ENCODE results near the gene CHRD. TPM values are rescaled to one million over a fixed set of nuclear protein-coding genes. Genes with fewer than 3 reads are reported as not detected.

Gene CHRD
- total and polyA plus RNA-seq, 9 of the 15 experiments (the other 6 are each of a cell fraction or from before 2014, with no cell fraction given): 0.11 to 1.3 (median 0.59) TPM; not detected in 3

DNA sequence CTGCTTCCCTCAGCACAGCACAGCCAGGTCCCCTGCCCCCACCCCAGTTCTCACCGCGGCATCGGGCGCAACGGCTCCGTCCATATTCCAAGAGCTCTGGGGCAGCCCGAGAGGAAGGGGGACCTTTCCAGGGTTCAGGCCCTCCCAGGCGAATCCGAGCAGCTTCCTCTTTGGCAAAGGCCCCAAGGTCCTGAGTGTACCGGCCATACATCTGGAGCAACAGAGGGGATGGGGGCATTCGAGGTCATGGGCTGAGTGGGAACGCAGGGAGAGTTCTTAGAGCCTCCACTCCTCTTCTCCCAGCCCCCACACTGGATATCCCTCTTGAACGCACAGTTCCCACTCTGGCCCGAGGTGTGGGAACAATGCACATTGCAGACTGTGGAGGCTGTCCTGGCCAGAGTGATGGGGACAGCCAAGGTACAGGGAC is 20.9 kb upstream of the CHRD start:
- H4K20me1 ChIP-seq (replicated peaks; ENCODE audit: control insufficient read depth, insufficient read depth, low read length): no peaks in the 10 kb centered on the region
- peaks cover 21 to 70% of the 10 kb centered on the region in 2 experiments for H3K4me1 ChIP-seq (replicated peaks in 1 of 2; ENCODE audit: control insufficient read depth in 2 of 2, insufficient read depth in 2 of 2, low read length in 2 of 2)
- no peak overlapping the region; the same call in 2 of the 3 replicates for H3K27ac ChIP-seq (ENCODE audit: extremely low read depth, low read depth, low read length)
- ATAC-seq: no peak
- H3K4me3 ChIP-seq: no peak overlapping the region
- intact Hi-C loops (cut with micrococcal nuclease) (no loop called here), in situ Hi-C loops (cut with MboI) (no loop called here)
- peaks cover 5% of the 10 kb centered on the region for H3K9me1 ChIP-seq (ENCODE audit: control insufficient read depth, insufficient read depth, low read length)
- no peak for FAIRE-seq
- no peaks in the 10 kb centered on the region for H3K27me3 ChIP-seq (ENCODE audit: control insufficient read depth in 2 of 2, insufficient read depth in 2 of 2, low read length in 2 of 2)
- no TSS peak for BruUV-seq (replicated peaks)
- POLR2A ChIA-PET: interaction anchor here (1.0 to 1.7 kb wide), 2 partner anchors 11 to 12 kb away, joined by 3 to 9 read pairs; no protein-coding TSS in a partner anchor
- H2AFZ ChIP-seq (ENCODE audit: low read depth, low read length): no peak overlapping the region
- 79% methylated on average over 14 of the region's 14 CpGs for WGBS (ENCODE audit: insufficient coverage, low coverage, missing lambda C conversion rate)
- H3K9me3 ChIP-seq (replicated peaks; ENCODE audit: control insufficient read depth, insufficient read depth, low read depth, low read length): no peaks in the 10 kb centered on the region
- no peak for DNase-seq (ENCODE audit: extremely low read depth in 1 of 4, low spot score in 3 of 4)
- CTCF ChIA-PET (ENCODE audit: low intra/inter-chr PET ratio): no interaction called here
- no peak overlapping the region for H3K4me2 ChIP-seq (ENCODE audit: insufficient read depth, low read length)
- H3K79me2 ChIP-seq (ENCODE audit: control insufficient read depth, insufficient read depth, low read length): peaks cover 43% of the 10 kb centered on the region
- TF ChIP-seq ZNF449 (CRISPR knock-in tag; IDR thresholded peaks at IDR 0.05): no peak
- no peak for TF ChIP-seq MCM3 (IDR thresholded peaks at IDR 0.05)
- no peak for TF ChIP-seq HNRNPH1 (optimal IDR thresholded peaks at IDR 0.05; ENCODE audit: low read depth, low read length)
- TF ChIP-seq, protein P1, sequence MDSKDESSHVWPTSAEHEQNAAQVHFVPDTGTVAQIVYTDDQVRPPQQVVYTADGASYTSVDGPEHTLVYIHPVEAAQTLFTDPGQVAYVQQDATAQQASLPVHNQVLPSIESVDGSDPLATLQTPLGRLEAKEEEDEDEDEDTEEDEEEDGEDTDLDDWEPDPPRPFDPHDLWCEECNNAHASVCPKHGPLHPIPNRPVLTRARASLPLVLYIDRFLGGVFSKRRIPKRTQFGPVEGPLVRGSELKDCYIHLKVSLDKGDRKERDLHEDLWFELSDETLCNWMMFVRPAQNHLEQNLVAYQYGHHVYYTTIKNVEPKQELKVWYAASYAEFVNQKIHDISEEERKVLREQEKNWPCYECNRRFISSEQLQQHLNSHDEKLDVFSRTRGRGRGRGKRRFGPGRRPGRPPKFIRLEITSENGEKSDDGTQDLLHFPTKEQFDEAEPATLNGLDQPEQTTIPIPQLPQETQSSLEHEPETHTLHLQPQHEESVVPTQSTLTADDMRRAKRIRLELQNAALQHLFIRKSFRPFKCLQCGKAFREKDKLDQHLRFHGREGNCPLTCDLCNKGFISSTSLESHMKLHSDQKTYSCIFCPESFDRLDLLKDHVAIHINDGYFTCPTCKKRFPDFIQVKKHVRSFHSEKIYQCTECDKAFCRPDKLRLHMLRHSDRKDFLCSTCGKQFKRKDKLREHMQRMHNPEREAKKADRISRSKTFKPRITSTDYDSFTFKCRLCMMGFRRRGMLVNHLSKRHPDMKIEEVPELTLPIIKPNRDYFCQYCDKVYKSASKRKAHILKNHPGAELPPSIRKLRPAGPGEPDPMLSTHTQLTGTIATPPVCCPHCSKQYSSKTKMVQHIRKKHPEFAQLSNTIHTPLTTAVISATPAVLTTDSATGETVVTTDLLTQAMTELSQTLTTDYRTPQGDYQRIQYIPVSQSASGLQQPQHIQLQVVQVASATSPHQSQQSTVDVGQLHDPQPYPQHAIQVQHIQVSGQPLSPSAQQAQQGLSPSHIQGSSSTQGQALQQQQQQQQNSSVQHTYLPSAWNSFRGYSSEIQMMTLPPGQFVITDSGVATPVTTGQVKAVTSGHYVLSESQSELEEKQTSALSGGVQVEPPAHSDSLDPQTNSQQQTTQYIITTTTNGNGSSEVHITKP (IDR thresholded peaks at IDR 0.05; ENCODE audit: partially characterized antibody): no peak
- TF ChIP-seq ZBTB43 (CRISPR knock-in tag; IDR thresholded peaks at IDR 0.05): no peak
- TF ChIP-seq, protein P2, sequence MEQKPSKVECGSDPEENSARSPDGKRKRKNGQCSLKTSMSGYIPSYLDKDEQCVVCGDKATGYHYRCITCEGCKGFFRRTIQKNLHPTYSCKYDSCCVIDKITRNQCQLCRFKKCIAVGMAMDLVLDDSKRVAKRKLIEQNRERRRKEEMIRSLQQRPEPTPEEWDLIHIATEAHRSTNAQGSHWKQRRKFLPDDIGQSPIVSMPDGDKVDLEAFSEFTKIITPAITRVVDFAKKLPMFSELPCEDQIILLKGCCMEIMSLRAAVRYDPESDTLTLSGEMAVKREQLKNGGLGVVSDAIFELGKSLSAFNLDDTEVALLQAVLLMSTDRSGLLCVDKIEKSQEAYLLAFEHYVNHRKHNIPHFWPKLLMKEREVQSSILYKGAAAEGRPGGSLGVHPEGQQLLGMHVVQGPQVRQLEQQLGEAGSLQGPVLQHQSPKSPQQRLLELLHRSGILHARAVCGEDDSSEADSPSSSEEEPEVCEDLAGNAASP (IDR thresholded peaks at IDR 0.05): no peak
- TF ChIP-seq MCM2 (IDR thresholded peaks at IDR 0.05; ENCODE audit: low read depth): no peak
- TF ChIP-seq SAP30 (IDR thresholded peaks at IDR 0.05; ENCODE audit: borderline replicate concordance, insufficient read depth, low read depth, low read length, poor library complexity, severe bottlenecking): no peak
- TF ChIP-seq MTA3 (IDR thresholded peaks at IDR 0.05; ENCODE audit: borderline replicate concordance): no peak
- no peak for TF ChIP-seq FOXM1 (IDR thresholded peaks at IDR 0.05; ENCODE audit: low read depth)
- no peak for TF ChIP-seq FOXM1 (CRISPR knock-in tag; IDR thresholded peaks at IDR 0.05; ENCODE audit: low read depth)
- H3K9ac ChIP-seq (ENCODE audit: insufficient read depth in 1 of 2, low read depth in 2 of 2, low read length in 2 of 2): peak overlapping the region in 1 of 2 experiments; percentile 89; a peak in 2 of 4 replicates
- H3K36me3 ChIP-seq (ENCODE audit: control insufficient read depth, insufficient read depth, low read length): peaks cover 47% of the 10 kb centered on the region; the same call in 2 of the 3 replicates

Data from K562 (cell line).